ENCODE measurements around the gene GABBR2. TPM values are rescaled to one million over a fixed set of nuclear protein-coding genes. Genes with fewer than 3 reads are reported as not detected.

GABBR2 gene
- total RNA-seq, 2 experiments from 2014 or later: not detected

DNA sequence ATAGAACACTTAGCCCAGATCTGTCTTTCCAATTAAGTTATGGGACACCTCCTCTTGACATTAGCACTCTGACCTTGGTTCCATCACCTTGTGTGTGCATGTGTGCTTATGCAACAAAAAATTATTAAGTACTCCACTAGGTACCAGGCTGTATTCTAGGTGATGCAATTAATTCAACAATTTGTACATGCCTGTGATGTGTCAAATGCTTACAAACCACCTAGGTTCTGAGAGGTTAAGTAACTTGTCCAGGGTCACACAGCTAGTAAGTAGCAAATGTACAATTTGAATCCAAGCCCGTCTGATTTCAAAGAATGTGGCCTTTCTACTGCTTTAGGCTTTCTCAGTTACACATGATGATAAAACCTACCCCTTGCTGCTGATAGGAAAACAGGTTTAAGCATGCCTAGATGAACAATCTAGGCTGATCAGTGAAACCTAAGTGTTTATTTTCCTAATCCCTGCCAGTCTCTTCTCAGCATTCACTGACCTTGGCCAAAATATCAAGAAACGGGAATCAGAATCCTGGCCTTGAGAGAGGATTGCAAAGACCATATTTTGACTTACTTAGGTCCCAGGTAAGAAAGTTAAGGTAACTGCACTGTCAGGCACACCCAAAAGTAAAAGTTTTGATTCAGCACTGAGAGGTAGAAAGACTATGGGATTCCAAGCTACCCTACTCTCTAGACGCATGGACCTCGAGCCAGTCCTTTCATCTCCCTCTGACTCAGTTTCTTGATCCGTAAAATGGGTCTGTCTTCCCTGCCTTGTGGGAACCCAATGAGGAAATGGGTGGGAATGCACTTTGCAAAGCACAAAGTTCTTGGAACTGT is 454.3 kb downstream of the GABBR2 start:
- Mint-ChIP-seq H3K9me3 (ENCODE audit: low read depth) (no peaks in the 10 kb centered on the region), H3K4me1 (peaks cover 19% of the 10 kb centered on the region), H3K36me3 (ENCODE audit: low read depth) (no peaks in the 10 kb centered on the region), H3K27me3 (no peaks in the 10 kb centered on the region), H3K27ac (no peak overlapping the region), H3K4me3 (peak overlapping the region; percentile 94)
- ATAC-seq (no peak), DNase-seq (no peak)
- CTCF ChIA-PET: interaction anchor here (0.6 to 2.7 kb wide), 2 partner anchors 207 to 332 kb away, joined by 3 to 13 read pairs; partner anchors contain the start of gene TRMO
- intact Hi-C loops (cut with DNase I, micrococcal nuclease): loop anchor here (1.0 to 10.0 kb wide), 14 partner anchors 62 to 998 kb away; partner anchors contain the start of genes NANS (in 2 of the 2), XPA (in 2 of the 2), ANKS6 (in 1 of the 2) and ANP32B (in 1 of the 2)
- POLR2A ChIA-PET: no interaction called here

DNA sequence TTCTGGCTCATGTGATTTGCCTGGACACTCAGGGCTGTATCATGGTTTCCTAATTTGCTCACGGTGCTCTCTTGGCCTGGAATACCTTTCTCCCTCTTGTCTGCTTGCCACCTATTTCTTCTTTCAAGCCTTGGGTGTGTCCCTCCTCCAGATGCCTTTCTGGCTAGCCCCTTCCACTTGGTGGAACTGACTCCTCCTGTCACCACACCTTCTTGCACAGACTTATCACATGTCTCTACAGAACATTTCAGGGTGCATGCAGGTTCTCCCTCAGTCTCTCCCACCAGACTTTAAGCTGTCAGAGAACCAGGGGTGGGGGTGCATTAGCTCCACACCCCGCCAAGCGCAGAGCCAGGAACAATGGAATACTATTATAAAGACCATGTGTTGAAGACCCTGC is 455.2 kb downstream of the GABBR2 start:
- H3K36me3 Mint-ChIP-seq (ENCODE audit: low read depth): no peaks in the 10 kb centered on the region
- peaks cover 27% of the 10 kb centered on the region for H3K4me1 Mint-ChIP-seq
- CTCF ChIA-PET: interaction anchor here (0.7 to 1.4 kb wide), 2 partner anchors 11 to 48 kb away, joined by 3 to 4 read pairs; no protein-coding TSS in a partner anchor
- no peaks in the 10 kb centered on the region for H3K27me3 Mint-ChIP-seq
- intact Hi-C loops (cut with DNase I, micrococcal nuclease): loop anchor here in 1 of 2 experiments (10.0 kb wide), 1 partner anchor 559 kb away; the partner anchor contains the start of gene XPA
- POLR2A ChIA-PET: no interaction called here
- no peak for ATAC-seq
- no peak overlapping the region for H3K27ac Mint-ChIP-seq
- no peak for DNase-seq
- no peak overlapping the region for H3K4me3 Mint-ChIP-seq
- no peaks in the 10 kb centered on the region for H3K9me3 Mint-ChIP-seq (ENCODE audit: low read depth)

GRCh38 chr9:98251551-98251950 is 457.2 kb downstream of the GABBR2 start:
- Mint-ChIP-seq H3K27ac (no peak overlapping the region), H3K9me3 (ENCODE audit: low read depth) (no peaks in the 10 kb centered on the region), H3K27me3 (no peaks in the 10 kb centered on the region), H3K36me3 (ENCODE audit: low read depth) (no peaks in the 10 kb centered on the region), H3K4me1 (peaks cover 32% of the 10 kb centered on the region), H3K4me3 (no peak overlapping the region)
- DNase-seq (no peak), ATAC-seq (no peak)
- ChIA-PET CTCF (interaction anchor here (1.1 to 1.5 kb wide), 2 partner anchors 10 to 133 kb away, joined by 3 to 4 read pairs; partner anchors contain the start of gene TRIM14), POLR2A (no interaction called here)
- intact Hi-C loops (cut with DNase I, micrococcal nuclease): loop anchor here in 1 of 2 experiments (10.0 kb wide), 1 partner anchor 557 kb away; the partner anchor contains the start of gene XPA

DNA sequence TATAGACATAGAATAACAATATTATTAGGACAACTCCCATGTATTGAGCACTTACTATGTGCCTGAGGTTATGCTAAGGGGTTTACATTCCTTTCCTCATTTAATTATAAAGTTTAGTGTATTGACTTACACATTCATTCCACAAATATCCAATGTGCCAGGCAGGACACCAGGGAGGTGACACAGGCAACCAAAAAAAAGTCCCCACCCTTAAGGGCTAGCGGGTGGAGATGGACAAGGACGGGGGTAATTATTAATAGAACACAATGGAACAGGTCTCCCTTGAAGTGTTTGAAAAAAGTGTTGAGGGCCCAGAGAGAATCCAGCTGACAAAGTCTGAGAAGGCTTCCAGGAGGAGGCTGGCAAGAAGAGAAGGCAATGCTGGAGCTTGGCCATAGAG is 459.0 kb downstream of the GABBR2 start:
- ChIA-PET POLR2A (no interaction called here), CTCF (interaction anchor here (0.7 kb wide), 1 partner anchor 188 kb away, joined by 3 read pairs; no protein-coding TSS in a partner anchor)
- H3K27ac Mint-ChIP-seq: no peak overlapping the region
- intact Hi-C loops (cut with DNase I, micrococcal nuclease): loop anchor here in 1 of 2 experiments (10.0 kb wide), 1 partner anchor 555 kb away; the partner anchor contains the start of gene XPA
- H3K27me3 Mint-ChIP-seq: no peaks in the 10 kb centered on the region
- no peaks in the 10 kb centered on the region for H3K36me3 Mint-ChIP-seq (ENCODE audit: low read depth)
- no peaks in the 10 kb centered on the region for H3K9me3 Mint-ChIP-seq (ENCODE audit: low read depth)
- DNase-seq (no peak), ATAC-seq (no peak)
- H3K4me3 Mint-ChIP-seq: no peak overlapping the region
- peaks cover 28% of the 10 kb centered on the region for H3K4me1 Mint-ChIP-seq

DNA sequence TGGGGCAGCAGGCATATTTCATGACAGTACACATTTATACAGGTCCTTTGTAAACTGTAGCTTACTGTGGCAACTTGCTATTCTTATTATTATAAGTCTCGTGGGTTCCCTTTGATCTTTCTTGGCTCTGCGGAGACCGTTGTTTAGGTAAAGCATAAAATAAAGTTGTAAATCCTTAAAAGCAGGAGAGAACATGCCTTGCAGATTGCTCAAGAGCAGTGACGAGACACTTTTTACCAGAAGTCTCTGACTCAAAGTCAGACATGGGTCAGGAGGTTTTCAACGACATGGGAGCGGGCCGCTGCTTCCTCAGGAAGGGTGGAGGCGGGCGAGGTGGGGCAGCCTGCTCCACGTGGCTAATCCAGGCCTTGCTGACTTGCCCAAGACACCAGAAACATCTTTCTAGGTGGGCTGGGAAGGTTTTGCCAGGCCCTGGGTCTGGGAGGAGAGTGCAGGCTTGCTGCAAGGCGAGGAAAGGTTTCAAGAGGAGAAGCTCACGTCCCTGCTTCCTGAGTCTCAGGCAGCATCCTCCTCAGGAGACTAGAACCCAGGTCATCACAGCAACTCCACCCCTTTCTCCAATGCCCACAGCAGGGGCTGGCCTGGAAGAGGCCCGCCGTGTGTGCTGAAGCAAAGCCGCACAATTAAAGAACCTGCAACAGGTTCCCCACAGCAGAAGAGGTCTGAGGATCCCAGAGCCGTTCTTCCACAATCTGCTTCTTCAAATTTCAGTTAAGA is 459.8 kb downstream of the GABBR2 start:
- ATAC-seq (peak; percentile 77), DNase-seq (peak; percentile 53)
- no peaks in the 10 kb centered on the region for H3K27me3 Mint-ChIP-seq
- H3K27ac Mint-ChIP-seq: peak overlapping the region; percentile 80
- no peaks in the 10 kb centered on the region for H3K36me3 Mint-ChIP-seq (ENCODE audit: low read depth)
- H3K9me3 Mint-ChIP-seq (ENCODE audit: low read depth): no peaks in the 10 kb centered on the region
- H3K4me1 Mint-ChIP-seq: peaks cover 20% of the 10 kb centered on the region
- H3K4me3 Mint-ChIP-seq: no peak overlapping the region
- intact Hi-C loops (cut with DNase I, micrococcal nuclease): no loop called here
- CTCF ChIA-PET: interaction anchor here (0.7 kb wide), 1 partner anchor 1176 kb away, joined by 3 read pairs; no protein-coding TSS in a partner anchor
- POLR2A ChIA-PET: no interaction called here

DNA sequence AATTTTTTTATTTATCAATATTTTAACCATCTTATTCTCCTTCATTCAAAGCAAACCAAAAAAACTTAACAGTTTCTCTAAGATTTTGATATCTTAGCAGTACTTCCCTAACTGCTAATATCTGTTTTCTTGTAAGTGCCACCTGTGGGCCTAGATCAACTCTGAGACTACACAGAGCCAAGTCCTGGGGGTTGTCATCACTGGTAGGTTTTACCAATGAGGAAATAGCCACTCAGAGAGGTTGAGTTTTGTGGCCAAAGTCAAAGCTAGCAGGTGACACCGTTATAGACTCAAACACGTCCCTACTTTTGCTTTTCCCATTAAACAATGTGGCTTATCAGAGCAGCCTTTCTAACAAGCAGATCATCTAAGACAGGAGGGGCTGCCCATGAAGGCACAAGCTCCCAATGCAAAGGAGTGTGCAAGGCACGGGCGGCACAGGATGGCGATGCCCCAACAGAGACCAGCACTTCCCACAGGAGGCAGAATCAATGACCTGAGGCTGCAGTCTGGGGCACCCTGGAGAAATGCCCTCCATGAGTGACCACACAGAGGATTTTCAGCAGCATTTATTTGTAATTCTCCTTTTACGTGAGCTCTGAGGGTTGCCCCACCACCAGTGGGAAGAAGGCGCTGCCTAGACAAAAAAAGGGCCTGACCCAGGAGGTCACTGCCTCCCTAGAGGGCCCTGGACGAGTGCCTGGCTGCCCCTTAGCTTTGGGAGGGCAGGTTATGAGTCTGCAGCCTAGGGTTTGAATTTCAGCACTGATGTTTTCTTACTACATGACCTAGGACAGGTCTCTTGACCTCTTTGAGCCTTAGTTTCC is 460.7 kb downstream of the GABBR2 start:
- intact Hi-C loops (cut with DNase I, micrococcal nuclease): no loop called here
- Mint-ChIP-seq H3K27me3 (no peaks in the 10 kb centered on the region), H3K36me3 (ENCODE audit: low read depth) (no peaks in the 10 kb centered on the region), H3K27ac (peak overlapping the region; percentile 80), H3K9me3 (ENCODE audit: low read depth) (no peaks in the 10 kb centered on the region), H3K4me3 (no peak overlapping the region), H3K4me1 (peaks cover 15% of the 10 kb centered on the region)
- ChIA-PET CTCF (interaction anchor here (1.3 kb wide), 1 partner anchor 8 kb away, joined by 4 read pairs; no protein-coding TSS in a partner anchor), POLR2A (interaction anchor here (0.6 kb wide), 1 partner anchor 551 kb away, joined by 3 read pairs; the partner anchor contains the start of gene XPA)
- no peak for DNase-seq
- no peak for ATAC-seq

DNA sequence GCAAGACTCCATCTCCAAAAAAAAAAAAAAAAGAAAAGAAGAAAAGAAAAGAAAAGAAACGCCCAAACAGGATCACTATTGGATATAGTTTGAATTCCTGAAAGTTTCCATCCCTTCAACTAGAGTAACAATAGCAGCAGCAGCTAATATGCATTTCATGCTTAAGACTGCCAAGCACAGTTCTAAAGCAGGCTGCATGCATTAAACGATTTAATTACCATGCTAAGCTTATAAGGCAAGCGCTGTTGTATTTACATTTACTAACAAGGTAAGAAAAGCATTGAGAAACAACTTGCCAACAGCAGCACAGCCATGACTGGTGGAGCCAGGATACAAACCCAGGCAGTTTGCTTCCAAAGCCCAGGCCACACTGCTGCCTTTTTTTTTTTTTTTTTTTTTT is 466.3 kb downstream of the GABBR2 start:
- Mint-ChIP-seq H3K4me3 (no peak overlapping the region), H3K27ac (no peak overlapping the region), H3K4me1 (no peaks in the 10 kb centered on the region), H3K36me3 (ENCODE audit: low read depth) (no peaks in the 10 kb centered on the region), H3K9me3 (ENCODE audit: low read depth) (no peaks in the 10 kb centered on the region), H3K27me3 (no peaks in the 10 kb centered on the region)
- DNase-seq (no peak), ATAC-seq (no peak)
- ChIA-PET POLR2A (no interaction called here), CTCF (interaction anchor here (0.6 to 1.4 kb wide), 3 partner anchors 9 to 15 kb away, joined by 3 read pairs; no protein-coding TSS in a partner anchor)
- intact Hi-C loops (cut with DNase I, micrococcal nuclease): no loop called here

- Mint-ChIP-seq H3K4me1 (no peaks in the 10 kb centered on the region), H3K9me3 (ENCODE audit: low read depth) (no peaks in the 10 kb centered on the region), H3K27me3 (no peaks in the 10 kb centered on the region), H3K36me3 (ENCODE audit: low read depth) (no peaks in the 10 kb centered on the region), H3K4me3 (no peak overlapping the region), H3K27ac (no peak overlapping the region)
- ChIA-PET POLR2A (no interaction called here), CTCF (interaction anchor here (0.6 to 1.4 kb wide), 7 partner anchors 10 to 168 kb away, joined by 3 to 7 read pairs (median 3); no protein-coding TSS in a partner anchor)
- ATAC-seq (no peak), DNase-seq (no peak)
- intact Hi-C loops (cut with DNase I, micrococcal nuclease): no loop called here
Observed at GRCh38 chr9:98241357-98242300, 467.1 kb downstream of the GABBR2 start.

GRCh38 chr9:98240475-98240874 is 468.3 kb downstream of the GABBR2 start:
- Mint-ChIP-seq H3K27me3 (no peaks in the 10 kb centered on the region), H3K27ac (no peak overlapping the region), H3K36me3 (ENCODE audit: low read depth) (no peaks in the 10 kb centered on the region), H3K4me3 (no peak overlapping the region), H3K9me3 (ENCODE audit: low read depth) (no peaks in the 10 kb centered on the region), H3K4me1 (no peaks in the 10 kb centered on the region)
- no peak for ATAC-seq
- CTCF ChIA-PET: interaction anchor here (1.3 kb wide), 1 partner anchor 166 kb away, joined by 7 read pairs; no protein-coding TSS in a partner anchor
- no peak for DNase-seq
- POLR2A ChIA-PET: no interaction called here
- intact Hi-C loops (cut with DNase I, micrococcal nuclease): no loop called here

Measured in activated CD4-positive, alpha-beta T cell treated with anti-CD3 and anti-CD28 coated beads for 36 hours (primary cell).